GM23338 (cell line): ENCODE results near the gene EGFR.

ENCODE experiments used
- CTCF ChIP-seq, 2 experiments: fragments of 200-600 bp in 1 of 2; sonication (generic) in 1 of 2; conservative IDR thresholded peaks; 2 replicates each; pipeline versions ENCODE4 v1.5.1 to v1.6.1; 2016 to 2017; ENCODE audit warnings: antibody characterized with exemption in 2 of 2, low read depth in 2 of 2, mild to moderate bottlenecking in 2 of 2, moderate library complexity in 1 of 2
- POLR2AphosphoS5 ChIP-seq: IDR thresholded peaks from 2 replicates; pipeline ENCODE4 v1.6.1; 2016; ENCODE audit warnings: antibody characterized with exemption, low read depth
- ZNF462 ChIP-seq: fragments of 250-450 bp; sonication (Bioruptor Pico); IDR thresholded peaks from 2 replicates; pipeline ENCODE4 v1.5.0; 2020; ENCODE audit warnings: mild to moderate bottlenecking, moderate library complexity

- no peak for TF ChIP-seq CTCF (conservative IDR thresholded peaks at IDR 0.05; ENCODE audit: low read depth in 2 of 2)
- TF ChIP-seq POLR2AphosphoS5 = no peak
- TF ChIP-seq ZNF462 = no peak
Observed at GRCh38 chr7:55170335-55171069, 151.7 kb downstream of the EGFR start.
